ENCODE results near the gene EIF3D.

GRCh38 chr22:36463783-36464184 is 65.2 kb downstream of the EIF3D start:
- no peak for TF ChIP-seq CTCF (IDR thresholded peaks at IDR 0.05)
- no peak for TF ChIP-seq POLR2A (IDR thresholded peaks at IDR 0.05)
